ENCODE data around the gene WWOX.

DNA sequence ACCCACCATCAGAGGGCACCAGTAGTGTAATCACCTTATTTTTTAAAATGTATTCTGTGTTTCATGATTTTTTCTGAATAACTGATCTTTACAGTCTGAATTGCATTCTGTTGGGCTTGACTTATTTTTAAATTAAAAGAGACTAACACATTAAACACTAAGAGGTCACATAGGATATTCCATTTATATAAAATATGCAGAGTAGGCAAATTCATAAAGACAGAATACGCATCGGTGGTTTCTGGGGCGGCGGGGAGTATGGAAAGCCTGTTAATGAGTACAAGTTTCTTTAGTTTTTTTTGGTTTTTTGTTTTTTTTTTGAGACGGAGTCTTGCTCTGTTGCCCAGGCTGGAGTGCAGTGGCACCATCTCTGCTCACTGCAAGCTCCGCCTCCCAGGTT, 366.3 kb downstream of the WWOX start:
- no peak for TF ChIP-seq CTCF (IDR thresholded peaks at IDR 0.05)
- TF ChIP-seq EZH2 (IDR thresholded peaks at IDR 0.05; ENCODE audit: borderline replicate concordance, insufficient read depth, low read depth, low read length, poor library complexity, severe bottlenecking), result no peak
